Stimulated activated CD4-positive, alpha-beta T cell treated with anti-CD3 and anti-CD28 coated beads, Interleukin-15, amount 100 ng/mL, for 1 hour (primary cell): Measurements from ENCODE around the gene MAP1S.

Experiments used
- DNase-seq, 2 donors: peaks; one replicate each; pipeline ENCODE4 v3.0.0-alpha.2; 2020; ENCODE audit warnings: low read depth in 1 of 2, low spot score in 1 of 2

Gene MAP1S, protein sequence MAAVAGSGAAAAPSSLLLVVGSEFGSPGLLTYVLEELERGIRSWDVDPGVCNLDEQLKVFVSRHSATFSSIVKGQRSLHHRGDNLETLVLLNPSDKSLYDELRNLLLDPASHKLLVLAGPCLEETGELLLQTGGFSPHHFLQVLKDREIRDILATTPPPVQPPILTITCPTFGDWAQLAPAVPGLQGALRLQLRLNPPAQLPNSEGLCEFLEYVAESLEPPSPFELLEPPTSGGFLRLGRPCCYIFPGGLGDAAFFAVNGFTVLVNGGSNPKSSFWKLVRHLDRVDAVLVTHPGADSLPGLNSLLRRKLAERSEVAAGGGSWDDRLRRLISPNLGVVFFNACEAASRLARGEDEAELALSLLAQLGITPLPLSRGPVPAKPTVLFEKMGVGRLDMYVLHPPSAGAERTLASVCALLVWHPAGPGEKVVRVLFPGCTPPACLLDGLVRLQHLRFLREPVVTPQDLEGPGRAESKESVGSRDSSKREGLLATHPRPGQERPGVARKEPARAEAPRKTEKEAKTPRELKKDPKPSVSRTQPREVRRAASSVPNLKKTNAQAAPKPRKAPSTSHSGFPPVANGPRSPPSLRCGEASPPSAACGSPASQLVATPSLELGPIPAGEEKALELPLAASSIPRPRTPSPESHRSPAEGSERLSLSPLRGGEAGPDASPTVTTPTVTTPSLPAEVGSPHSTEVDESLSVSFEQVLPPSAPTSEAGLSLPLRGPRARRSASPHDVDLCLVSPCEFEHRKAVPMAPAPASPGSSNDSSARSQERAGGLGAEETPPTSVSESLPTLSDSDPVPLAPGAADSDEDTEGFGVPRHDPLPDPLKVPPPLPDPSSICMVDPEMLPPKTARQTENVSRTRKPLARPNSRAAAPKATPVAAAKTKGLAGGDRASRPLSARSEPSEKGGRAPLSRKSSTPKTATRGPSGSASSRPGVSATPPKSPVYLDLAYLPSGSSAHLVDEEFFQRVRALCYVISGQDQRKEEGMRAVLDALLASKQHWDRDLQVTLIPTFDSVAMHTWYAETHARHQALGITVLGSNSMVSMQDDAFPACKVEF

DNA sequence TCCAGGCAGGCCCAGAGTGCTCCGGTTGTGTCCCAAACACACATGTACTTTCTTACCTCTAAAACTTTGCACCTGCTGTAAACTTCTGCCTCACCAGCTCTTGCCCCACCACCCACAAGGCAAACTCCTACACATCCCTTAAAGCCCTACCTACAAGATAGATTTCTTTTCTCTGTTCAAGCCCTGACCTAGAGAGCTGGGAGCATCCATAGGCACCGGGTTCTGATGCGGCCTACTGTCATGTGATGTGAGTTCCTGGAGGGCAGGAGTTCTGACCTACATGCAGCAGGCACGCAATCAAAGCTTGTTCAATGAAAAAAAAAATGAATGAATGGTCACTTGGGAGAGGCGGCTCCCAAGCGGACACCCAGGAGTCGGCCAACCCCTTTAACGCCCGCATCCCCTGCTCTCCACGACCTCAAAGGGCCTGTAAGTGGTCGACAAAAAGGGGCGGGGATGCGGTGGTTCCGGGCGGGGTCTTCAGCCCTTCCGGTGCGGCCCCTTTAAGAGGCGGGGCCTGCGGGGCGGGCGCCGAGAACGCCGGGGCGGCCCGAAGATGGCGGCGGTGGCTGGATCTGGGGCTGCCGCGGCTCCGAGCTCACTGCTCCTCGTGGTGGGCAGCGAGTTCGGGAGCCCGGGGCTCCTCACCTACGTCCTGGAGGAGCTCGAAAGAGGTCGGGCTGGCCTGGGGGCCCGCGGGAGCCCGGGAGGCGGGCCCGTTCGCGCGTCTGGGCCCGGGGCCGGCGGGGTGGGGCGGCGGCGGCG lies at the start of gene MAP1S:
Gene MAP1S, plus strand, starts transcription at position 534 of the 765 bp plus-strand sequence. Its CDS starts 23 bp downstream, at position 557.
- DNase-seq = peak; percentile 15 to 59

GRCh38 chr19:17671906-17672305 lies 47.4 kb upstream of the MAP1S start:
- DNase-seq = no peak

DNA sequence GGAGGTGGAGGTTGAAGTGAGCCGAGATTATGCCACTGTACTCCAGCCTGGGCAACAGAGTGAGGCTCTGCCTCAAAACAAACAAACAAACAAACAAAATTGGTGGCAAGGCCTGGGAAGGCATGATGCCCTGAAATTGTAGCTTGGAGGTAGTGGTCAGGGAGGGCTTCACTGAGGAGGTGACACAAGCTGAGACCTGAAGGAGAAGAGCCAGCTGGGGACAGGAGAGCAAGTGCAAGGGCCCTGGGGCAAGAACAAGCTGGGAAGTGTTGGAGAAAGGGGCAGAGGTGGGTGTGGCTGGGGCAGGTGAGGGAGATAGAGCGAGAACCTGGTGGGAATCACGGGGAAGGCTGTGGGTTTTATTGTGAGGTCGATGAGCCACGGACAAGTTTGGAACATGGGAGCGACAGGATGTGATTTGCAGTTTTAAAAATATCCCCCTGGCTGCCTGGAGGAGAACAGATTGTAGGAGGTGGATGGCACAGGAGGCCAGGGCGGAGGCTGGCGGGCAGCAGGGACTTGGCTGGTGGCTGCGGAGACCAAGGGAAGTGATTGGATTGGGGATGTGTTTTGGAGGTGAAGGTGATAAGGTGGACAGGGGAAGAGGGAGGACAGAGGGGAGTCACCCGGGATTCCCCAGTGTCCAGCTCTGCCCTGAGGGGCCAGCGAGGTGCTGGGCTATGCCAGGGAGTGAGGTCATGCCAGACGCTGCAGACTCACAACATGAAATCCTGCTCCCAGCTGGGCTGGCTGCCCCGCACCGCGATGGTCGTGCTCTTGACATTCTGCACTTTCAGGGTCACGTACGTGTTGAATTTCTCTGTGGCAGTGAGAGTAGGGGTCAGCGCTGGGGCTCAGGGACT lies 45.1 kb upstream of the MAP1S start:
- DNase-seq = no peak

GRCh38 chr19:17676295-17676694 lies 43.0 kb upstream of the MAP1S start:
- no peak for DNase-seq

DNA sequence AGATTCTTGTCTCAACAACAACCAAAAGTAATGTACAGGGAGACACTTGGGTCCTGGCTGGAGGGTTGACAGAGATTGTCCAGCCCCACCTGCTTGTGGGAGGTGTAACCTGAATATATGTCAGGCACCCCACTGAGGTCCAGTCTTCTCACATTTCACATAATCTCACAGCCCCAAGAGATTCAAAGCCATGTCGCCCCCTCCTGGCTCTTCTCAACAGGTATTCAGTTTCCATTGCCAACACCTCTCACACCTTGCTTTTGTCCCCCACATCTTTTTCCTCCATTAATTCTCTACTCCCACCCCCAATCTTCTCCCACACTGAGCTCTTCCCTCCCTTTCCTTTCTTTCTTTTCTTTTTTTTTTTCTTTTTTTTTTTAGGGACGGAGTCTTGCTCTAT lies 42.3 kb upstream of the MAP1S start:
- DNase-seq = no peak

DNA sequence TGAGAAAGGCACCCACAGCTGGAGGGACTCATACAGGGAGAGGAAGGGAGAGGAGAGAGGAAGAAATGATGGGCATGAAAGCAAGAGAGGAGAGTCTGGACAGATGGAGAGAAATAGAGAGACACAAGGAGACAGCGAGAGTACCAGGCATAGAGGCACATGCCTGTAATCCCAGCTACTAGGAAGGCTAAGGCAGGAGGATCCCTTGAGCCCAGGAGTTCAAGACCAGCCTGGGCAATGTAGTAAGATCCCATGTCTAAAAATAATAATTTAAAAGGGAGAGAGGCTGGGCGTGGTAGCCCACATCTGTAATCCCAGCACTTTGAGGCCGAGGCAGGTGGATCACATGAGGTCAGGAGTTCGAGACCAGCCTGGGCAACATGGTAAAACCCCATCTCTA lies 40.4 kb upstream of the MAP1S start:
- DNase-seq = no peak

GRCh38 chr19:17679526-17680229 lies 39.6 kb upstream of the MAP1S start:
- DNase-seq = no peak

GRCh38 chr19:17680230-17680722 lies 39.0 kb upstream of the MAP1S start:
- no peak for DNase-seq

- peak in 1 of 2 donors; percentile 21 for DNase-seq
These were observed 37.7 kb upstream of the MAP1S start for GRCh38 chr19:17681505-17682125.

- DNase-seq = no peak
These were observed 37.0 kb upstream of the MAP1S start for GRCh38 chr19:17682273-17682672.

- no peak for DNase-seq
These were observed 36.2 kb upstream of the MAP1S start for GRCh38 chr19:17683078-17683477.

GRCh38 chr19:17684256-17684655 lies 35.0 kb upstream of the MAP1S start:
- DNase-seq = no peak

DNA sequence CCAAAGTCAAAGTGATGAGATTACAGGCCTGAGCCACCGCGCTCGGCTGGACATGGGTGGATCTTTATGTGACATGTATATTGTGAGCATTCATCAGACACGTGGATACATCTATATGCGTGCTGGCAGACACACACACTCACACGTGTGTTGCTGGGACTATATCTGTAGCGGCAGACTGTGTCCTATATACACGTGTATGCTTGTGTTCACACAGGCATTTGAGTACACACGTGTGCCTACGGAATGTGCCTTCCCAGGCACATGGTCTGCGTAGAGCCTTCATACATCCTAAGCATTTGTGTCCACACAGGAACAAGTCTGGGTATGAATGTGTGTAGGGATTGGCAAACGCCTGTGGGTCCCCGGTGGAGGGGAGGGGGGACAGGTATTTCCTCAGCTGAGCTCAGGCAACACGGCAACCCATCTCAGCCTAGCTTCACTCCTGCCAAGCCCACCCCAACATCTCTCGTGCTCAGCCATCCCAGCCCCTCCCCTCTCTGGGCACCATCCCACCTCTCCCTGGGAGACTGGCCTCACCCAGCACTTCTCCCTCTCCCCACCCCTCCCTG lies 33.7 kb upstream of the MAP1S start:
- no peak for DNase-seq

DNA sequence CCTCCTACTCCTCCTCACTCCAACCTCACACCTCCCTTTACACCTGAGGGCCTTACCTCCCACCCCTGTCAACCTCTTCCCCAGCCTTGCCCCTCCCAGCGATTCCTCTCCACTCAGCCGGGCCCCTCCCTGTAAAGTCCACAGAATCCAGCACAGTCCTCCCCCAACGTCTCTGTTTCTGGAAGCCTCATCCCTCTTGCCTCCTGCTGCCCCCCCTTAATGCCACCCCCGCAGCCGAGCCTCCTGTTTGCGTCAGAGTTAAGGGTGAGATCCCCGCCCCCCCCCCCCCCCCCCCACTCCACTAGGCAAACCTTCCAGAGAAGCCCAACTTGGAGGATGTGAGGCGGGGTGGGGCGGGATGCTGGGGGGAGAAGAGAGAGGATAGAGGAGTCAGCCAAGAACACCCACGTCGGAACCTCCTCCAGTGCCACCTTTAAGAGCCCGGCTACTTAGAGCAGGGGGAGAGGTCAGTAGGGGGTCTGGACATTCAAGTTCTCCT lies 33.2 kb upstream of the MAP1S start:
- no peak for DNase-seq

DNA sequence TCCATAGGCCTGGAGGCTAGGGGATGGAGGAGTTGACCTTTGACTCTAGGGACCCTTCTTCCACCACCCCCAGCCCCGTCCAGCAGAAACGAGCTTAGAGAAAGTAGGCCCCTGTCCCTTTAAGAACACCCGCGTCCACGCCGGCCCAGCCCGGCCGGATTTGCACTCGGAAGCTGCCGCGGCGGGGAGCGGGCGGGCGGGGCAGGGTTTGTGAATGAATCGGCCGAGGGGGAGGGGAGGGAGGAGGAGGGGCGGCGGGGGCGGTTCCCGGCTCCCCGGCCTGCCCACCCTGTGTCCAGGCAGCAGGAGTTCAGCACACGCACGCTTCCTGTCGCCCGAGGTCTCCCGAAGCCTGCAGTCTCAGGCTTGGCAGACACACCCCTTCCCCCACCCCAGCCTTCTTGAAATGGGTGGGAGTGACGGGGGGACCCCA lies 32.7 kb upstream of the MAP1S start:
- DNase-seq = no peak

DNA sequence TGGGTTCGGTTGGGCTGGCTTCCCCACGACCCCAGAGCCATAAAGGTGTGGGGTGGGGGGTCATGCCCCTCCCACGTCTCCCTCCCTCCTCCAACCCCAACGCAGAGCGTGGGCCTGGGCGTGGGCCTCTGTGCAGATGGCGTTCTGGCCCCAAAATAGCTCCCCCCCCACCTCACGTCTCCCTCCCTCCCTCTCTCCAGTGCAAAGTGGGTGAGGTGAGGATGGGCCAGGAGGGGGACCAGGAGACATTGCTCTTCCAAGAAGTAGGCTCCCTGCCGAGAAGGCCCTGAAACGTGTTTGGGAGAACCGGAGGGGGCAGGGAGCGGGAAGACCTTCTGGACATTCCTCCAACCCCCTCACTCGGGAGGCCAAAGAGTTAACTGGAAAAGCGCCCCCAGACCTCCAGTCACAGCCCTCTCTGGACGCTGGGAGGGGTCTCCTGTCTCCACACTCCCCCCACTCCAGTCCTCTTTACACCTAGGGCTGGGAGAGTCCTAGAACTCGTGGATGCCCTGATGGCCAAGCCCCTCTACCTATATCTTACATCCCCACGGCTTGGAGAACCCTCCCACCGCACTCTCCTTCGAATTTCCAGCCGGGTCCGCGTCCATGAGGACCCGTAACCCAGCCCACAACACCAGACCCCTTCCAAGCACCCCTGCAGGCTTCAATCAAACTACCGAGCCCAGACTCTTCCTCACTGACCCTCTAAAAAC lies 32.0 kb upstream of the MAP1S start:
- DNase-seq = no peak
